Panc1 (cell line): ENCODE measurements around the gene PLD1. TPM values are rescaled to one million over a fixed set of nuclear protein-coding genes. Genes with fewer than 3 reads are reported as not detected.
A peak's percentile ranks its signal among the peaks of the same experiment; 100 is the strongest.

ENCODE experiments used
- ATAC-seq: fragments of 200-7000 bp; cut with Tn5 transposase; 2 replicates; pipeline ENCODE4 v1.9.1; 2020; ENCODE audit warnings: mild to moderate bottlenecking, moderate library complexity
- BruUV-seq: library from RNA; stranded (reverse); fragments of 400-500 nt; replicated peaks from 2 replicates; lab custom pipeline; 2021; lab: Mats Ljungman, UMichigan
- CTCF ChIA-PET: fragments of 300-600 bp; sonication (Branson Sonifier 250); formaldehyde crosslinking; loops from one replicate; lab custom pipeline; 2022; ENCODE audit warnings: antibody characterized with exemption; lab: Charles Lee
- POLR2A ChIA-PET: fragments of 300-600 bp; sonication (Branson Sonifier 250); formaldehyde crosslinking; loops from one replicate; lab custom pipeline; 2022; ENCODE audit warnings: antibody characterized with exemption; lab: Charles Lee
- DNase-seq: peaks from one replicate; pipeline ENCODE4 v3.0.0-alpha.2; 2010; ENCODE audit warnings: low read depth, low spot score
- H3K27ac ChIP-seq: 2 replicates; pipeline ENCODE4 v1.5.1; 2011; ENCODE audit warnings: mild to moderate bottlenecking, low read length, inconsistent platforms
- H3K27me3 ChIP-seq: fragments of 200-500 bp; sonication (Bioruptor generic); 2 replicates; pipeline ENCODE4 v1.6.0; 2014; ENCODE audit warnings: low read length, inconsistent platforms; ENCODE audit not compliant: control insufficient read depth, insufficient read depth
- H3K36me3 ChIP-seq: fragments of 200-500 bp; sonication (Bioruptor generic); 2 replicates; pipeline ENCODE4 v1.5.1; 2014; ENCODE audit warnings: inconsistent platforms, mild to moderate bottlenecking, low read length, moderate library complexity; ENCODE audit not compliant: control insufficient read depth, insufficient read depth
- H3K4me1 ChIP-seq: 2 replicates; pipeline ENCODE4 v1.5.1; 2011; ENCODE audit warnings: inconsistent platforms, mild to moderate bottlenecking, low read length, moderate library complexity; ENCODE audit not compliant: control insufficient read depth, insufficient read depth
- H3K4me3 ChIP-seq, 2 experiments: 2 replicates each; pipeline ENCODE4 v1.5.1; 2011 to 2012; ENCODE audit warnings: low read depth in 2 of 2, low read length in 2 of 2, mild to moderate bottlenecking in 2 of 2, inconsistent platforms in 1 of 2, moderate library complexity in 1 of 2
- H3K9me3 ChIP-seq: fragments of 200-500 bp; sonication (Bioruptor generic); 2 replicates; pipeline ENCODE4 v1.5.1; 2014; ENCODE audit warnings: low read depth, mild to moderate bottlenecking, inconsistent platforms, low read length, moderate library complexity; ENCODE audit not compliant: control insufficient read depth, insufficient read depth
- POLR2AphosphoS5 ChIP-seq: IDR thresholded peaks from 2 replicates; pipeline ENCODE4 v1.6.1; 2012; ENCODE audit warnings: mild to moderate bottlenecking, low read depth, low read length, moderate library complexity
- REST ChIP-seq, 2 experiments: IDR thresholded peaks; 2 replicates each; pipeline ENCODE4 v1.6.1; 2011 to 2012; ENCODE audit warnings: low read depth in 2 of 2, control low read depth in 1 of 2, low read length in 1 of 2, mild to moderate bottlenecking in 1 of 2, moderate library complexity in 1 of 2; ENCODE audit not compliant: insufficient read depth in 1 of 2
- SIN3A ChIP-seq: IDR thresholded peaks from 2 replicates; pipeline ENCODE4 v1.6.1; 2012; ENCODE audit warnings: low read depth, mild to moderate bottlenecking, low read length, moderate library complexity, borderline replicate concordance; ENCODE audit not compliant: insufficient read depth
- TCF7L2 ChIP-seq: IDR thresholded peaks from 2 replicates; pipeline ENCODE4 v1.6.1; 2011; ENCODE audit warnings: mild to moderate bottlenecking, low read depth, low read length, inconsistent platforms
- in situ Hi-C: cut with HindIII; loops from 2 replicates; pipeline ENCODE4 v1.10.0; 2016; ENCODE audit warnings: low sequenced_read_pairs, low pct_unique_long_range_greater_than_20kb
- intact Hi-C: fragments of 100-400 bp; cut with micrococcal nuclease; formaldehyde crosslinking; loops from one replicate; pipeline ENCODE4 v1.10.0; 2022; ENCODE audit not compliant: unreplicated experiment
- total RNA-seq: library from RNA; stranded (reverse); gene quantifications from one replicate; pipeline ENCODE4 v1.2.1, GENCODE V29; 2021; ENCODE audit not compliant: unreplicated experiment
- TF ChIP-seq, protein P1 (sequence below): fragments of 450-650 bp; IDR thresholded peaks from 2 replicates; pipeline ENCODE4 v1.5.1; 2017; ENCODE audit warnings: mild to moderate bottlenecking

Gene PLD1
- total RNA-seq, 1 experiment from 2014 or later: 20.6 TPM

DNA sequence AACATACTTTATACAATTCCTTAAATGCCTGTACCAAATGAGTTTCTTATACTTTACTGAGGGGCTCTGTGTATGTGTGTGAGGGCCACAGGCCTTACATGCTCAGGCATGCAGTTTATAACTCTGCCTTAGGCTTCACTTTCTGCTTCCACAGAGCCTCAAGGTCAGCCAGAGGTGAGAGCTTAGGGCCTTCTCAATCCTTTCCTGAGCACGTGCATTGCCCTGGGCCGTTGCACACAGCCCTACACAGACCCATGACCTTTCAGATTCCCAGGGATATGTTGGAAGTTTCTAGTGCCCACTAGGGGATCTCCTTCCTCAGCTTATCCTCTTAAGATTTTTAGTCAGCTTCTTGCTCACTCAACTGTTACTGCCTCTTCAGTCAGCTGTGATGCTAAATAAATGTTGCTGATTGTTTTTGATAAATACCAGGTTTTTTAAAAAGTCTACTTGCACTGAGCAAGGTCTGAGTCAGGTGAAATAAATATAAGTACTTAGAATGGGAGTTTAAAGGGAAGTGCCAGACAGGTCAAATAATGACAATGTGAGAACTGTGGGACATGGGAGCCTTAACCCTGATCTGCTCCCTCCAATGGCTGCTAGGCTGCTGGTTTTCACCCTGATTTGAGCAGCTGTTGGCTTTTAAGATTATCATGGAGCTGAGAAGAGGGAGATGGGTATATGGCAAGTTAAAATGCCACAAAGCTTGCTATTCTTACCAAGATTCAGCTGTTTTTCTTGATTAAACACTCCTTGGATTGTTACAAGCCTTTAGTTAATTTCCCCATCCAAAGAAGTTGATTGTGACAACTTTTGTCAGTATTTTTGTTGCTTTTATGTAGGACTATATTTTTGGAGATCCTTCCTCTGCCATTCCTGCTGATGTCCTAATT is 169.5 kb downstream of the PLD1 start:
- in situ Hi-C loops: no loop called here
- intact Hi-C loops: no loop called here
- DNase-seq: no peak
- H3K27me3 ChIP-seq: no peaks in the 10 kb centered on the region
- H3K4me3 ChIP-seq: no peak overlapping the region
- no peaks in the 10 kb centered on the region; the same call in 1 of the 2 replicates for H3K36me3 ChIP-seq
- no peaks in the 10 kb centered on the region for H3K9me3 ChIP-seq
- TF ChIP-seq POLR2AphosphoS5 (no peak), SIN3A (no peak), TCF7L2 (no peak), REST (IDR thresholded peaks at IDR 0.05; ENCODE audit: insufficient read depth in 1 of 2, low read depth in 2 of 2, low read length in 1 of 2) (no peak)
- TF ChIP-seq, protein P1, sequence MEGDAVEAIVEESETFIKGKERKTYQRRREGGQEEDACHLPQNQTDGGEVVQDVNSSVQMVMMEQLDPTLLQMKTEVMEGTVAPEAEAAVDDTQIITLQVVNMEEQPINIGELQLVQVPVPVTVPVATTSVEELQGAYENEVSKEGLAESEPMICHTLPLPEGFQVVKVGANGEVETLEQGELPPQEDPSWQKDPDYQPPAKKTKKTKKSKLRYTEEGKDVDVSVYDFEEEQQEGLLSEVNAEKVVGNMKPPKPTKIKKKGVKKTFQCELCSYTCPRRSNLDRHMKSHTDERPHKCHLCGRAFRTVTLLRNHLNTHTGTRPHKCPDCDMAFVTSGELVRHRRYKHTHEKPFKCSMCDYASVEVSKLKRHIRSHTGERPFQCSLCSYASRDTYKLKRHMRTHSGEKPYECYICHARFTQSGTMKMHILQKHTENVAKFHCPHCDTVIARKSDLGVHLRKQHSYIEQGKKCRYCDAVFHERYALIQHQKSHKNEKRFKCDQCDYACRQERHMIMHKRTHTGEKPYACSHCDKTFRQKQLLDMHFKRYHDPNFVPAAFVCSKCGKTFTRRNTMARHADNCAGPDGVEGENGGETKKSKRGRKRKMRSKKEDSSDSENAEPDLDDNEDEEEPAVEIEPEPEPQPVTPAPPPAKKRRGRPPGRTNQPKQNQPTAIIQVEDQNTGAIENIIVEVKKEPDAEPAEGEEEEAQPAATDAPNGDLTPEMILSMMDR: no peak; the same call in none of the 2 replicates
- no TSS peak for BruUV-seq
- POLR2A ChIA-PET: no interaction called here
- H3K4me1 ChIP-seq: peaks cover 5% of the 10 kb centered on the region; the same call in 1 of the 2 replicates
- no peak overlapping the region for H3K27ac ChIP-seq
- ATAC-seq: peak; percentile 82; the same call in 1 of the 2 replicates
- CTCF ChIA-PET: interaction anchor here (1.5 kb wide), 1 partner anchor 131 kb away, joined by 6 read pairs; no protein-coding TSS in a partner anchor

- DNase-seq: no peak
- peaks cover 5% of the 10 kb centered on the region; the same call in 1 of the 2 replicates for H3K4me1 ChIP-seq
- in situ Hi-C loops (no loop called here), intact Hi-C loops (no loop called here)
- H3K9me3 ChIP-seq: no peaks in the 10 kb centered on the region
- POLR2A ChIA-PET: no interaction called here
- BruUV-seq: no TSS peak
- no peaks in the 10 kb centered on the region; the same call in 1 of the 2 replicates for H3K36me3 ChIP-seq
- H3K4me3 ChIP-seq: no peak overlapping the region
- CTCF ChIA-PET: no interaction called here
- no peaks in the 10 kb centered on the region for H3K27me3 ChIP-seq
- no peak for TF ChIP-seq SIN3A
- TF ChIP-seq TCF7L2: no peak
- no peak for ATAC-seq
- no peak overlapping the region for H3K27ac ChIP-seq
Measured at GRCh38 chr3:171636666-171637065, 173.6 kb downstream of the PLD1 start.
